Measurements from ENCODE around the gene MEP1A.

DNA sequence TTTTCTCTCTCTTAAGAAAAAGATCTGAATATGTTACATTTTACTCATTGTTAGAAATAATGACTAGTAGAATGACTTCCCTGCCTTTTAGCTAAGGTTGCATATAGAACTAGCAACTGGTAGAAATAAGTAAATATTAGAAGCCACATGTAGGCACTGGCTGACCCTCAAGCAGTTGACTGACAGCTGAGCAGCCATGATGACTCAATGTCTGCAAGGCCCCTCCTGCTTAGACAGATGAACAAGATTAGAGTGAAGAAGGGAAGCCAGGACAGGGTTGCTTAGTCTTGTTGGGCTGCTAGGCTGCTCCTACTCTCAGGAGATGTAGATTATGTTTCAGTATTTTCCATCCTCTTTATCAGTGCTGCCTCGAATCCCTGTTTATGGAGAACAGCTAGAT is 6.5 kb downstream of the MEP1A start:
- no peak for TF ChIP-seq ZNF274 (IDR thresholded peaks at IDR 0.05; ENCODE audit: low read depth, low read length)
- no peak for TF ChIP-seq YY1 (IDR thresholded peaks at IDR 0.05; ENCODE audit: insufficient read depth, insufficient read length)
- no peak for TF ChIP-seq SUZ12 (IDR thresholded peaks at IDR 0.05; ENCODE audit: extremely low read depth, insufficient read depth, insufficient read length)

All from NT2/D1 (cell line).